GM10248 (cell line): ENCODE results near the gene RNF225.
A peak's percentile ranks its signal among the peaks of the same experiment; 100 is the strongest.

ENCODE experiments used
- CTCF ChIA-PET: fragments of 300-600 bp; sonication (Branson Sonifier 250); formaldehyde crosslinking; extraction: SDS; loops from one replicate; lab custom pipeline; 2021; ENCODE audit warnings: antibody characterized with exemption; lab: Yijun Ruan, JAX
- POLR2A ChIA-PET: fragments of 350-650 bp; sonication (Branson Sonifier 250); formaldehyde crosslinking; extraction: SDS; loops from one replicate; lab custom pipeline; 2020; ENCODE audit warnings: antibody characterized with exemption; lab: Yijun Ruan, JAX
- DNase-seq: peaks from one replicate; pipeline ENCODE4 v3.0.0; 2012; ENCODE audit errors: extremely low spot score
- CTCF ChIP-seq: IDR thresholded peaks from 2 replicates; pipeline ENCODE4 v1.5.1; 2012; ENCODE audit warnings: mild to moderate bottlenecking, low read depth; ENCODE audit errors: extremely low read depth, missing control alignments, control extremely low read depth

The RNF225 gene

DNA sequence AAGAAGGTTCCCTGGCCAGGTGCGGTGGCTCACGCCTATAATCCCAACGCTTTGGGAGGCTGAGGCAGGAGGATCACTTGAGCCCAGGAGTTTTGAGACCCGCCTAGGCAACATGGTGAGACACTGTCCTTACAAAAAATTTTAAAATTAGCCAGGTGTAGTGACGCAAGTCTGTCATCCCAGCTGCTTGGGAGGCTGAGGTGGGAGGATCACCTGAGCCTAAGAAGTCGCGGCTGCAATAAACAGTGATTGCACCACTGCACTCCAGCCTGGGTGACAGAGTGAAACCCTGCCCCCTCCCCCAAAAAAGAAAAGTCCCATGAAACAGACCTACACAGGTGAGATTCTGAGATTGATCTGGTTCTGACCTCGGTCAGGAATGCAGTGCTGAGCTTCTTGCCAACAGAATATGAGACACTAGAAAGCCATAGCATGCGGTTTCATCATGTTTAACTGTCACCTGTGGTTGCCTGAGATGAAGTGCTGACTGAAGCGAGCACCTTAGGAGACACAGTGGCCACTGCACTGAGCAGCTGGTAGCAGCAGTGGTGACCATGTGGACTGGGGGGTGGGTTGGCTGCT lies 40.1 kb upstream of the RNF225 start:
- TF ChIP-seq CTCF = no peak
- ChIA-PET POLR2A (no interaction called here), CTCF (interaction anchor here (1.5 kb wide), 1 partner anchor 165 kb away, joined by 4 read pairs; the partner anchor contains the start of gene ZBTB45)
- no peak for DNase-seq

DNA sequence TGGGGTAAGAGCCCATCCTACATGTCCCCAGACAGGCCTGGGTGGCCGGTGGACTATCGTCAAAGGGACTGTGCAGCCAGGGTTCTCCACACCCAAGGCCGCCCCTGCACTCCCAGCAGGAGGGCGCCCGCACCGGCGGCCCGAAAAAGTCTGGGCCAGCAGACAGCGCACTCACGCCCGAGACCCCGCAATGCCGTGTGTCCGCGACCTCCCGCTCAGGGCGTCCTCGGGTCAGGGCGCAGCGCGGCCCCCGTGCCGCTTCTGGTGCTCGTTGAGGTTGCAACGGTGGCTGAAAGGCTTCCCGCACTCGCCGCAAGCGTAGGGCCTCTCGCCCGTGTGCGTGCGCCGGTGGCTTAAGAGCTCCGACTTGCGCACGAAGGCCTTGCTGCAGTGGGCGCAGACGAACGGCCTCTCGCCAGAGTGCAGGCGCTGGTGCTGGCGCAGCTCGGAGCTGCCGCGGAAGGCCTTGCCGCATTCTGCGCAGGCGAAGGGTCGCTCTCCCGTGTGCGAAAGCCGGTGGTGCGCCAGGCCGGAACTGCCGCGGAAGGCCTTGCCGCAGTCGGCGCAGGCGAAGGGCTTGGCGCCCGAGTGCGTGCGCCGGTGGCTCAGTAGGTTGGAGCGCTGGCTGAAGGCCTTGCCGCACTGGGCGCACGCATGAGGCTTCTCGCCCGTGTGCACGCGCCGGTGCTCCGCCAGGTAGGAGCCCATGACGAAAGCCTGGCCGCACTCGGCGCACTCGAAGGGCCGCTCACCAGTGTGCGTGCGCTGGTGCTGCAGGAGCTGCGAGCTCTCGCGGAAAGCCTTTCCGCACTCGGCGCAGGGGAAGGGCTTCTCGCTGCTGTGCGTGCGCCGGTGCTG lies 39.3 kb upstream of the RNF225 start:
- CTCF ChIA-PET = no interaction called here
- DNase-seq = no peak
- POLR2A ChIA-PET = interaction anchor here (0.6 kb wide), 1 partner anchor 206 kb away, joined by 4 read pairs; no protein-coding TSS in a partner anchor
- TF ChIP-seq CTCF = no peak

GRCh38 chr19:58356766-58357480 lies 38.5 kb upstream of the RNF225 start:
- CTCF ChIA-PET = no interaction called here
- DNase-seq = no peak
- POLR2A ChIA-PET = interaction anchor here (0.6 kb wide), 1 partner anchor 205 kb away, joined by 4 read pairs; no protein-coding TSS in a partner anchor
- no peak for TF ChIP-seq CTCF

DNA sequence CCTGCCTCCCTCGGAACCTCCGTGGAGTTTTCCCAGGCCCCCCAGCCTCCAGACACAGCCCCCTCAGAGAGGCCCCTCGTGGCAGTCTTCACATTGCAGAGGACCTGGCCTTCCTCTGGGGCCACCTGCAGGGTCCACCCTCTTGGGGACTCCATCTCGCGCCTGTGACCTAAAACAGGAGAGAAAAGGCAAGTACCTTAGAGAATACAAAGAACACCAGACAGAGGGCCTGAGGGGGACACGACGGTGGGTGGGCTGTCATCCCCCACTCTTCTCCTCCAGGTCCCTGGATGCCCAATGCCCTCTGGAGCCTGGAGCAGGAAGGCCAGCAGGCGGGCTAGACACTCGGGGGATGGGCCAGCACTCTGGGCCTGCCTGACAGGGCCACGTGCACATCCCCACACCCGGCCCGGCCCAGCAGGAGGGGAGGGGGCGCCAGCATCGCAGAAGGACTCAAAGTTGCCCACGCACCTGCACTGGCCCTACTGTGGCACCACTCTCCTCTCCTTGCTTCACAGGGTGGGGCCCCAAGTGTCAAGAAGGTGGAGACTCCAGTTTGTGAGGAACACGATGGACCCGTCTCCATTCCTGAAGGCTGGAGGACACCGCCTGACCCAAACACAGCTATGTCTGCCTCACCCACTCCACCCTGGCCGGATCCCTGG lies 37.8 kb upstream of the RNF225 start:
- CTCF ChIA-PET = no interaction called here
- TF ChIP-seq CTCF = no peak
- POLR2A ChIA-PET = no interaction called here
- DNase-seq = no peak

DNA sequence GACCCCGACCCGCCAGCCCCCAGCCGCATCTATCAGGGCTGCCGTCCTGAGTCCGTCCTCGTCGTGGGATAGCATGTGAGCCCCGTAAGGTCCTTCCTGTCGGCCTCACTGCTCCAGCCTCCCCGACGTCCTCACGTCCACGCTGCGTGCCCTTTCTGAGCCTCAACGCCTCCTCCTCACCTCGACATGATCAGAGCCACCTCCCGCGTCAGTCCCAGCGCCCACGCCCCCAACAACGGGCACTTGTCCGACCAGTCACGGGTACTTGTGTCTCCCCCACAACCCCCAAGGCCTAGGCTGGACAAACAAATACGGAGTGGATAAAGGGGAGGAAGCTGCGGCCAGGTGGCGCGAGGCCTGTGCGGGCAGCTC lies 33.6 kb upstream of the RNF225 start:
- peak; percentile 68 for DNase-seq
- ChIA-PET CTCF (interaction anchor here (0.6 to 3.2 kb wide), 11 partner anchors 11 to 158 kb away, joined by 3 to 14 read pairs (median 5); partner anchors contain the start of genes ZBTB45, ZNF132 and ZSCAN22), POLR2A (interaction anchor here (1.0 kb wide), 2 partner anchors 10 to 57 kb away, joined by 3 to 9 read pairs; partner anchors contain the start of gene ERVK3-1)
- no peak for TF ChIP-seq CTCF
